Skeletal muscle satellite cell (primary cell): ENCODE results near the gene IL3RA.
"Not testable (repeated sequence)": the region's sequence is repeated elsewhere in the genome, so short reads cannot be mapped to it uniquely, and the experiment has no call there.

Experiments used
- H3K27me3 ChIP-seq: 2 replicates; pipeline ENCODE4 v1.7.0; 2013; ENCODE audit warnings: low read length; ENCODE audit not compliant: control insufficient read depth, insufficient read depth
- H3K36me3 ChIP-seq: 2 replicates; pipeline ENCODE4 v1.7.0; 2013; ENCODE audit warnings: mild to moderate bottlenecking, control low read depth, low read length; ENCODE audit not compliant: insufficient read depth
- H3K4me1 ChIP-seq: 2 replicates; pipeline ENCODE4 v1.7.0; 2013; ENCODE audit warnings: low read length; ENCODE audit not compliant: control insufficient read depth, insufficient read depth
- H3K4me2 ChIP-seq: 2 replicates; pipeline ENCODE4 v1.7.0; 2013; ENCODE audit warnings: mild to moderate bottlenecking, low read length
- H3K4me3 ChIP-seq: 2 replicates; pipeline ENCODE4 v1.7.0; 2013; ENCODE audit warnings: low read length
- H3K9ac ChIP-seq: 2 replicates; pipeline ENCODE4 v1.7.0; 2013; ENCODE audit warnings: mild to moderate bottlenecking, low read depth, low read length, moderate library complexity
- H3K9me3 ChIP-seq: replicated peaks from 2 replicates; pipeline ENCODE4 v1.7.0; 2013; ENCODE audit warnings: mild to moderate bottlenecking, control low read depth, low read length

IL3RA gene

DNA sequence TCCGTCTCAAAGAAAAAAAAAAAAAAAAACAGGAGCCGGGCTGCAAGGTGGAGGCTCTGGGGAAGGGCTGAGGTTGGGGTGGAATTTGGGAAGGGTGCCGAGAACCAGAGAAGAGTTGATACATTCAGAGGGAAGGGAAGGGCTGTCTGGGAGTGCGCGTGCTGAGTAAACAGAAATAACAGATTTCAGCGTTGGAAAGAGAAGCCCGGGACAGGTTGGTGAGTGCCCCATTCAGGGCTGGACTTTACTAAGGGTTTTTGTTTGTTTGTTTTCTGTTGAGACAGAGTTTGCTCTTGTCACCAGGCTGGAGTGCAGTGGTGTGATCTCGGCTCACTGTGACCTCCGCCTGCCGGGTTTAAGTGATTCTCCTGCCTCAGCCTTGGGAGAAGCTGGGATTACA lies 1.7 kb upstream of the IL3RA start:
- Histone ChIP-seq H3K27me3 (no peaks in the 10 kb centered on the region), H3K4me2 (no peak overlapping the region), H3K4me1 (no peaks in the 10 kb centered on the region), H3K9ac (no peak overlapping the region), H3K36me3 (no peaks in the 10 kb centered on the region), H3K4me3 (no peak overlapping the region), H3K9me3 (no peaks in the 10 kb centered on the region)

DNA sequence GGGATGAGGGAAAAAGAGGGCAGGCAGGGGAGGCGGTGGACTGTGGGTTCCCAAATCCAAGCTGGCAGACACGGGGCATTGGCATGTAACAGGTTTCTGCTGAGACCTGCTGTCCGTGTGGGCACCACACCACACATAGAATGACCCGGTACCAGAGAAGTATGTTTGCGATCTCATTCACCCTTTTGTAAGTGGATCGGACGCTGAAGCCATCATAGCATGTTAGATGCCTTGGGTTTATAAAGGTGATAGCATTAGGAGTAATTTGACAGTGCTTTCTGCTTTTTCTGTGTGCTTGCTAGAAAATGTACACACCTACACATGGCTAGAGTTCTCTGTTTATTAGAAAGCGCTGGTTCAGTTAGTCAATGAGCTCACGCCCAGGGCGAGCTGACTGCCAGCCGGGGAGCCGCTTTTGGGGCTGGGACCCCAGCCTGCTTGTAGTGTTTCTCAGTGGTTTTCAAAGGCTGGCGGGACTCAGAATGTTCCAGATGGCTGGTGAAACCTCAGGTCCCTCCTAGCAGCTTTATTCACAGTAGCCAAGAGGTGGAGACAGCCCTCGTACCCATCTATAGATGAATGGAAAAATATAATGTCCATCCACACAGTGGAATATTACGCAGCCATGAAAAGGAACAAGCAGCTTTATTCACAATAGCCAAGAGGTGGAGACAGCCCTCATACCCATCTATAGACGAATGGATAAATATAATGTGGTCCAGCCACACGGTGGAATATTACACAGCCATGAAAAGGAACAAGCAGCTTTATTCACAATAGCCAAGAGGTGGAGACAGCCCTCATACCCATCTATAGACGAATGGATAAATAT lies 579 bp downstream of the IL3RA start:
- peak overlapping the region; percentile 55 for H3K4me3 ChIP-seq

DNA sequence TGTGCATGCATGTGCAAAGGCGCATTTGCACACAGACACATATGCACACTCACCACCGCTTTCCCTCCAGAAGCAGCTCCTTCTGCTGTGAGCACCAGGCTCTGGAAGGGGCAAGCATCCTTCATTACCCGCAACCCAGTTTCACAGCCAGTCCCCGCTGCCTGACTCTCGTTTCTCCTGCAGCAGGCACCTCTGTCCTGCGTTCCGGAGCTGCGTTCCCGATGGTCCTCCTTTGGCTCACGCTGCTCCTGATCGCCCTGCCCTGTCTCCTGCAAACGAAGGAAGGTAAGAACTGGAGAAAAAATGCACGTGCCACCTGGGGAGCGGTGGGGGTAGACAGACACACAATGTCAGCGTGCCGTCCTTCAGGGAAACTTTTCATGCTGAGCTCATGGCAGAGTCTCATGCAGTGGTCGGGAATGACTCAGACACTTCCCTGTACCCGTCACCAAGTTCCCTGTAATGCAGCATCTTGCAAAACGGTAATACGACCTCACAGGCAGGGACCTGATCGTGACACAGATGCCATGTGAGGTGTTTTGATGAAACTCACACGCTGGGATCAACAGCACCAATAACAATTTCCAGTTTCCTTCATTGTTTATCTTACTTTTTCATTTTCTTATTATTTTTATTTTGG lies 5.1 kb downstream of the IL3RA start:
- no peaks in the 10 kb centered on the region for H3K36me3 ChIP-seq
- no peak overlapping the region for H3K4me2 ChIP-seq
- no peaks in the 10 kb centered on the region for H3K27me3 ChIP-seq
- peaks cover 5% of the 10 kb centered on the region for H3K9me3 ChIP-seq
- no peaks in the 10 kb centered on the region for H3K4me1 ChIP-seq
- H3K4me3 ChIP-seq, result no peak overlapping the region
- no peak overlapping the region for H3K9ac ChIP-seq

More for the DNA sequence above, 579 bp downstream of the IL3RA start:
- no peaks in the 10 kb centered on the region for H3K36me3 ChIP-seq
- no peaks in the 10 kb centered on the region for H3K4me1 ChIP-seq
- peaks cover 5% of the 10 kb centered on the region for H3K9me3 ChIP-seq
- H3K9ac ChIP-seq, result no peak overlapping the region
- H3K27me3 ChIP-seq, result no peaks in the 10 kb centered on the region
- peak overlapping the region; percentile 59 for H3K4me2 ChIP-seq

DNA sequence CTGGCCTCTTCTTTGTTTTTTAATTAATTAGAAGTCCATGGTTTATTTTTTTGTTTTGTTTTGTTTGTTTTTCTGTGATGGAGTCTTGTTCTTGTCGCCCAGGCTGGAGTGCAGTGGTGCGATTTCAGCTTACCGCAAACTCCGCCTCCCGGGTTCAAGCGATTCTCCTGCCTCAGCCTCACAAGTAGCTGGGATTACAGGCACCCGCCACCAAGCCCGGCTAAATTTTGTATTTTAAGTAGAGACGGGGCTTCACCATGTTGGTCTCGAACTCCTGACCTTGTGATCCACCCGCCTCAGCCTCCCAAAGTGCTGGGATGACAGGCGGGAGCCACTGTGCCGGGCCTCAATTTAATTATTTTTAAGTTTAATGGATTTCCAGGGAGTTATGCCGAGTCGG lies 13.0 kb downstream of the IL3RA start:
- H3K27me3 ChIP-seq, H3K36me3 ChIP-seq, H3K9ac ChIP-seq, H3K4me3 ChIP-seq, H3K4me1 ChIP-seq, H3K9me3 ChIP-seq, H3K4me2 ChIP-seq: not testable (repeated sequence)

DNA sequence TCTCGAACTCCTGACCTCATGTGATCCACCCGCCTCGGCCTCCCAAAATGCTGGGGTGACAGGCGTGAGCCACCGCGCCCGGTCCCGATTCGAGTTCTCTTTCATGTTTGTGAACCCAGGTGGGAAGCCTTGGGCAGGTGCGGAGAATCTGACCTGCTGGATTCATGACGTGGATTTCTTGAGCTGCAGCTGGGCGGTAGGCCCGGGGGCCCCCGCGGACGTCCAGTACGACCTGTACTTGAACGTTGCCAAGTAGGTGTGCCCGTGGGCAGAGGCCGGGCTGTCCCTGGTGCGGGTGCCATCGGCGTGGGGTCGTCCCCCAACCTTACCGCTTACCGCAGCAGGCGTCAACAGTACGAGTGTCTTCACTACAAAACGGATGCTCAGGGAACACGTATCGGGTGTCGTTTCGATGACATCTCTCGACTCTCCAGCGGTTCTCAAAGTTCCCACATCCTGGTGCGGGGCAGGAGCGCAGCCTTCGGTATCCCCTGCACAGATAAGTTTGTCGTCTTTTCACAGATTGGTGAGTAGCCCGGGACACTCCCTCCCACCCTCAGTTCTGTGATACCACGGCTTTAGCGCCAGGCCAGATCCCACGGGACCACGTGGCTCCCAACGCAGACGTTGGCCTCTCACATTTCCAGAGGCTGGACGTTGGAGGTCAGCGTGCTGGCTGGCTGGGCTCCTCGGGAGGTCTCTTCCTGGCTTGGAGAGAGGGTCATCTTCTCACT lies 15.6 kb downstream of the IL3RA start:
- Histone ChIP-seq H3K27me3 (no peaks in the 10 kb centered on the region), H3K36me3 (no peaks in the 10 kb centered on the region), H3K4me2 (no peak overlapping the region), H3K9me3 (no peaks in the 10 kb centered on the region), H3K4me3 (no peak overlapping the region), H3K9ac (no peak overlapping the region), H3K4me1 (no peaks in the 10 kb centered on the region)

DNA sequence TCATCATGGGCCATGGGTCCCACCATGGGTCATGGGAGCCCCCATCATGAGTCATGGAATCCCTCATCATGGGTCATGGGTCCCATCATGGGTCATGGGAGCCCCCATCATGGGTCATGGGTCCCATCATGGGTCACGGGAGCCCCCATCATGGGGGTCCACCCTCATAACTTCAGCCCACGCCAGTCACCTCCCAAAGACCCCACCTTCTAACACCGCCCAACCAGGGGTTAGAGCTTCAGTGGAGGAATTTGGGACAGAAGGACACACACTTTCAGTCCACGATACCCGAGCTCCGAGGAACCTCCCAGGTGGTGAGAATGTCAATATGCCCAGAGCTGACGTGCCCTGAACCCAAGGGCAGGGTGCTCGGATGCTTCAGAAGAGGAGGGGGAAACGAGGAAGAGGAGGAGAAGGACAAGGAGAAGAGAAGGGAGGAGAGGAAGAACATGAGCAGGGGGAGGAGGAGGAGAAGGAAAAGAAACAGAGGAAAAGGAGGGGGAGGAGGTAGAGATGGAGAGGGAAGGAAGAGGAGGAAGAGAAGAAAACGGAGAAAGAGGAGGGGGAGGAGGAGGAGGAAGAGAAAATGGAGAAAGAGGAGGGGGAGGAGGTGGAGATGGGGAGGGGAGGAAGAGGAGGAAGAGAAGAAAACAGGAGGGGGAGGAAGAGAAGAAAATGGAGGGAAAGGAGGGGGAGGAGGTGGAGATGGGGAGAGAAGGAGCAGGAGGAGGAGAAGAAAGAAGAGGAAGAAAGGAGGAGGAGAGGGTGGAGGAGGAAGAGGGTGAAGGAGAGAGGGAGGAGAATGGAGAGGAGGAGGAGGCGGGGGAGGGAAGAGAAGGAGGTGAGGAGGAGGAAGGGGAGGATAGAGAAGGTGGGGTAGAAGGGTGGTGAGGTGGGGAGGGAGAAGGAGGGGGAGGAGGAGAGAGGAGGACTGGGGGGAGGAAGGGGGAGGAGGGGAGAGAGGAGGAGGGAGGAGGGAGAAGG lies 17.7 kb downstream of the IL3RA start:
- no peaks in the 10 kb centered on the region for H3K27me3 ChIP-seq
- no peak overlapping the region for H3K4me2 ChIP-seq
- no peak overlapping the region for H3K4me3 ChIP-seq
- no peaks in the 10 kb centered on the region for H3K4me1 ChIP-seq
- H3K9ac ChIP-seq, result no peak overlapping the region
- H3K9me3 ChIP-seq, result peaks cover 2% of the 10 kb centered on the region
- no peaks in the 10 kb centered on the region for H3K36me3 ChIP-seq

DNA sequence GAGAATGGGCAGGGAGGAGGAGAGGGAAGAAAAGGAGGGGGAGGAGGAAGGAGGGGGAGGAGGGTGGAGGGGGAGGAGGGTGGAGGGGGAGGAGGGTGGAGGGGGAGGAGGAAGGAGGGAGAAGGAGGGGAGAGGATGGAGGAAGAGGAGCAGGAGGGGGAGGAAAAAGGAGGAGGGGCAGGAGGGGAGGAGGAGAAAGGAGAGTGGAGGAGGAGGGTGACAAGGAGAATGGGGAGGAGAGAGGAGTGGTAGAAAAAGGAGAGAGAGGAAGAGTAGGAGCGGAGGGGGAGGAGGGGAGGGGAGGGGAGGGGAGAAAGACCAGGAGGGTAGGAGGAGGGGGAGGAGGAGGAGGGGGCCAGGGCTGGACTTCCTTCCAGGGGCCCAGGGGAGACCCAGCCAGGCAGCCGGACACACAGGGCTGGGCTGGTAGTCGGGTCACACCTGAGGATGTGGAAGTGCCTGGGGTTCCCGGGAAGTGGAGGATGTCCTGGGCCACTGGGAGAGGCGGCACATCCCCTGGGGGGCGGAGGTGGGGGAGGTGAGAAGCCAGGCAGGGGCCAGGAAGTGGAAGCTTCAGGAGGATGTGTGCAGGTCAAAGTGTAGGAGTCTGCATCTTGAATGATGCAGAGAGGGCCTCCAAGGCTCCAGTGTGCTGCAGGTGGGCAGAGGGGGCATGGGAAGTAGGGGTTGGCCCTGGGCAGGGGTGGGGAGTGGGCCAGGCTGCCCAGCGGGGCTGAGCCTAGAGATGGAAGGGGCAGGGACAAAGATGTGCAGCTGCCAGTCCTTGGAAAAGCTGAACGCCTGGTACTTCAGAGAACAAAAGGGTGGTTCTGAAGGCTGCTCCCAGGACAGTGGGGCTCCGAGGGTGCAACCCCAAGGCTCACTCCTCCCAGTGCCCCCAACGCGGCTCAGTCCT lies 18.8 kb downstream of the IL3RA start:
- Histone ChIP-seq H3K4me1 (no peaks in the 10 kb centered on the region), H3K36me3 (no peaks in the 10 kb centered on the region), H3K4me2 (no peak overlapping the region), H3K9ac (no peak overlapping the region), H3K4me3 (no peak overlapping the region), H3K27me3 (no peaks in the 10 kb centered on the region), H3K9me3 (peaks cover 2% of the 10 kb centered on the region)

DNA sequence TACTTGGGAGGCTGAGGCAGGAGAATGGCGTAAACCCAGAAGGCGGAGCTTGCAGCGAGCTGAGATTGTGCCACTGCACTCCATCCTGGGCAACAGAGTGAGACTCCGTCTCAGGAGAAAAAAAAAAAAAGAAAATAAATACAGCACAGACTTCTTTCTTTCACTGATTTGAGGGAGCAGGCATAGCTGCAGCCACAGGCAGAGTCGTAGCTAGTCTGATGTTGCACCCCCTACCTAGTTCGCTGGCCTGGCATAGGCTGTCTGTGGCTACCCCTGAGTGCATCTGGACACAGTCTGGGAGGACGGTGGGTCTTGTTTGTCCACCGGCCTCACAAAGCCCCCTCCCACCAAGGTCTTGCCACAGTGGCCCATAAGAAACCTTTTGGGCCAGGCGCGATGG lies 21.4 kb downstream of the IL3RA start:
- no peaks in the 10 kb centered on the region for H3K27me3 ChIP-seq
- no peak overlapping the region for H3K4me3 ChIP-seq
- peaks cover 2% of the 10 kb centered on the region for H3K9me3 ChIP-seq
- H3K36me3 ChIP-seq, result no peaks in the 10 kb centered on the region
- no peak overlapping the region for H3K9ac ChIP-seq
- H3K4me1 ChIP-seq, result no peaks in the 10 kb centered on the region
- no peak overlapping the region for H3K4me2 ChIP-seq

DNA sequence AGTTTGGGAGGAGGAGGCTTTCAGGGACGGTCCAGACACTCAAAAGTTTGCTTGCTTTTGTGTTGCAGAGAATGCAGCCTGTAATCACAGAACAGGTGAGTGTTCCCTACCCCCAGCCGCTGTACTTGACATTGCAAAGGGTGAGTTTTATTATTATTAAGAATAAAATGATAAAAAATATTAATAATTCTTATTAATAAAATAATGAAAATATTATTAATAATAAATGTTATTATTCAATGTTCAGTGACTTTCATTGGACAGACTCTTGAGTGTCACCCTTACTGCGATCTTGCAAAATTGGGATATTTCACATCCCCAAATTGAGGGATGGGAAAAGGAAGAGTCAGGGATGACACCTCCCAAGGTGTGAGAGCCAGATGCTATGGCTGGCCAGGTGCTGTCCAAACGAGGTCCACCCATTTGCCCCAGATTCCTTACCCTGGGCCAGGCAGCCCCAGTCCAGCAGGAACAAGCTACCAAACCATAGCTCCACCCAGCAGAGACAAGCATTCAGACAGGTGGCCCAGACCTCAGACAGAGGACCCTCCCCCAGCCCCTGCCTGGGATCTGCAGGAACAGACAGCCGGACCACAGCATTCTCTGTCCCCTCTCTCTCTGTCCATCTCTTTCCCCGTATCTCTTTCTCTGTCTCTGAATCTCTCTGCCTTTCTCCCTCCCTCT lies 22.4 kb downstream of the IL3RA start:
- Histone ChIP-seq H3K9ac (no peak overlapping the region), H3K4me3 (no peak overlapping the region), H3K9me3 (peaks cover 2% of the 10 kb centered on the region), H3K36me3 (no peaks in the 10 kb centered on the region), H3K27me3 (no peaks in the 10 kb centered on the region), H3K4me1 (no peaks in the 10 kb centered on the region), H3K4me2 (no peak overlapping the region)

DNA sequence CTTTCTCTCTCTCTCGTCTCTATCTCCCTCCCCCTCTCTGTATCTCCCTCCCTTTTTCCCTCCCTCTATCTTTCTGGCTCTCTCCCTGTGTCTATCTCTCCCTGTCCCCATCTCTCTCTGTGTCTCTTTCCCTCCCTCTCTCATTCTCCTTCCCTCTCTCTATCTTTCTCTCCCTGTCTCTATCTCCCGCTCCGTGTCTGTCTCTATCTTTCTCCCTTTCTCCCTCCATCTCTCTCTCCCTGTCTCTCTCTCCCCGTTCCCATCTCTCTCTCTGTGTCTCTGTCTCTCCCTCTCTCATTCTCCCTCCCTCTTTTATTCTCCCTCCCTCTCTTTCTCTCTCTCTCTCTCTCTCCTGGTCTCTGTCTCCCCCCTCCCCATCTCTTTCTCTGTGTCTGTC lies 22.9 kb downstream of the IL3RA start:
- H3K9ac ChIP-seq, result no peak overlapping the region
- H3K4me2 ChIP-seq, result no peak overlapping the region
- no peaks in the 10 kb centered on the region for H3K27me3 ChIP-seq
- H3K4me3 ChIP-seq, result no peak overlapping the region
- H3K9me3 ChIP-seq, result peaks cover 2% of the 10 kb centered on the region
- H3K4me1 ChIP-seq, result no peaks in the 10 kb centered on the region
- H3K36me3 ChIP-seq, result no peaks in the 10 kb centered on the region
